Amygdala (tissue), 56 donors: ENCODE measurements around the gene MAML2.

Source experiments
- DNase-seq, 56 donors: peaks; one replicate each; lab custom pipeline; 2025; lab: John Stamatoyannopoulos, UW

The MAML2 gene

GRCh38 chr11:95948637-95949036 is 394.4 kb downstream of the MAML2 start:
- no peak for DNase-seq

- DNase-seq: no peak
Measured at GRCh38 chr11:95944623-95945022, 398.4 kb downstream of the MAML2 start.

- DNase-seq: no peak
Measured at GRCh38 chr11:95943546-95943945, 399.4 kb downstream of the MAML2 start.

GRCh38 chr11:95939091-95939490 is 403.9 kb downstream of the MAML2 start:
- no peak for DNase-seq

- DNase-seq: no peak
Measured at GRCh38 chr11:95937358-95937757, 405.6 kb downstream of the MAML2 start.

- no peak for DNase-seq
Measured at GRCh38 chr11:95933594-95933993, 409.4 kb downstream of the MAML2 start.

GRCh38 chr11:95931916-95932315 is 411.1 kb downstream of the MAML2 start:
- no peak for DNase-seq

- DNase-seq: no peak
Measured at GRCh38 chr11:95930948-95931347, 412.0 kb downstream of the MAML2 start.

GRCh38 chr11:95926726-95927125 is 416.3 kb downstream of the MAML2 start:
- no peak for DNase-seq
